Right atrium auricular region (tissue), 2 donors: ENCODE measurements around the gene RBM26. TPM values are rescaled to one million over a fixed set of nuclear protein-coding genes. Genes with fewer than 3 reads are reported as not detected.
"Not testable (repeated sequence)": the region's sequence is repeated elsewhere in the genome, so short reads cannot be mapped to it uniquely, and the experiment has no call there.

Source experiments
- DNase-seq: peaks from one replicate; pipeline ENCODE4 v3.0.0-alpha.2; 2019; ENCODE audit warnings: low spot score
- H3K27ac ChIP-seq, 2 donors: fragments of 200-600 bp; sonication (generic); 1 replicate in 1 of 2; 2 replicates in 1 of 2; pipeline ENCODE4 v1.5.1; 2016 to 2019
- H3K27me3 ChIP-seq, 2 donors: fragments of 200-600 bp; sonication (generic); one replicate each; pipeline versions ENCODE4 v1.5.1 to v1.6.0; 2017 to 2019
- H3K36me3 ChIP-seq: fragments of 200-600 bp; sonication (generic); one replicate; pipeline ENCODE4 v1.5.1; 2016
- H3K4me1 ChIP-seq, 2 donors: fragments of 200-600 bp; sonication (generic); one replicate each; pipeline versions ENCODE4 v1.5.1 to v1.6.0; 2017 to 2019
- H3K4me3 ChIP-seq, 2 donors: fragments of 200-600 bp; sonication (generic); 1 replicate in 1 of 2; 2 replicates in 1 of 2; pipeline ENCODE4 v1.5.1; 2017 to 2019; ENCODE audit warnings: mild to moderate bottlenecking in 1 of 2, moderate library complexity in 1 of 2
- H3K9me3 ChIP-seq, 2 donors: fragments of 200-600 bp; sonication (generic); one replicate each; pipeline ENCODE4 v1.5.1; 2019
- total RNA-seq, 2 donors: library from RNA; depleted of rRNA; stranded (reverse); fragments of >200 nt; gene quantifications; one replicate each; pipeline ENCODE4 v1.1.0, GENCODE V29; 2016
- TF ChIP-seq, protein P1 (sequence below), 2 donors: fragments of 200-600 bp; sonication (generic); IDR thresholded peaks; one replicate each; pipeline ENCODE4 v1.5.1; 2019; ENCODE audit warnings: antibody characterized with exemption in 2 of 2

Gene RBM26
- total RNA-seq, 2 donors from 2014 or later = 19.0 to 19.1 TPM

DNA sequence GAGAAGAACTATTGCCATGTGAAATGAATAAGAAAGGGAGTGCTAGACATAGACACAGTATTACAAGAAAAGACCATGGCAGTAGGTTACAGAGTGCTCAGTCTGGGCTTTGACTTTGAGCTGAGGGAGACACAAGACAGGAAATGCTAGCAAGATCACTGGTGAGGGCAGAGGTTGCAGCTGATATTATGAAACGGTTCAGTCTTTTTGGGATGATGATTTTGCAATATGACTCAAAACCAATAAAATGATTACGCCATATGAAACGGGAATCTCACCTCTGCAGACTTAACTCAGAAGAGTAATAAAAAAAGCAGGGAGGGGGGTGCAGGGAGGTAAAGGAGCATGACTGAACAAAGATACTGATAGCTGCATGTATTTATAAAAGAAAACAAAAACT lies 123.1 kb downstream of the RBM26 start:
- TF ChIP-seq, protein P1, sequence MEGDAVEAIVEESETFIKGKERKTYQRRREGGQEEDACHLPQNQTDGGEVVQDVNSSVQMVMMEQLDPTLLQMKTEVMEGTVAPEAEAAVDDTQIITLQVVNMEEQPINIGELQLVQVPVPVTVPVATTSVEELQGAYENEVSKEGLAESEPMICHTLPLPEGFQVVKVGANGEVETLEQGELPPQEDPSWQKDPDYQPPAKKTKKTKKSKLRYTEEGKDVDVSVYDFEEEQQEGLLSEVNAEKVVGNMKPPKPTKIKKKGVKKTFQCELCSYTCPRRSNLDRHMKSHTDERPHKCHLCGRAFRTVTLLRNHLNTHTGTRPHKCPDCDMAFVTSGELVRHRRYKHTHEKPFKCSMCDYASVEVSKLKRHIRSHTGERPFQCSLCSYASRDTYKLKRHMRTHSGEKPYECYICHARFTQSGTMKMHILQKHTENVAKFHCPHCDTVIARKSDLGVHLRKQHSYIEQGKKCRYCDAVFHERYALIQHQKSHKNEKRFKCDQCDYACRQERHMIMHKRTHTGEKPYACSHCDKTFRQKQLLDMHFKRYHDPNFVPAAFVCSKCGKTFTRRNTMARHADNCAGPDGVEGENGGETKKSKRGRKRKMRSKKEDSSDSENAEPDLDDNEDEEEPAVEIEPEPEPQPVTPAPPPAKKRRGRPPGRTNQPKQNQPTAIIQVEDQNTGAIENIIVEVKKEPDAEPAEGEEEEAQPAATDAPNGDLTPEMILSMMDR (IDR thresholded peaks at IDR 0.05) = no peak
- no peaks in the 10 kb centered on the region for H3K4me1 ChIP-seq
- no peaks in the 10 kb centered on the region for H3K36me3 ChIP-seq
- H3K9me3 ChIP-seq = no peaks in the 10 kb centered on the region
- H3K27ac ChIP-seq = no peak overlapping the region
- DNase-seq = no peak
- no peak overlapping the region for H3K4me3 ChIP-seq
- no peaks in the 10 kb centered on the region for H3K27me3 ChIP-seq

DNA sequence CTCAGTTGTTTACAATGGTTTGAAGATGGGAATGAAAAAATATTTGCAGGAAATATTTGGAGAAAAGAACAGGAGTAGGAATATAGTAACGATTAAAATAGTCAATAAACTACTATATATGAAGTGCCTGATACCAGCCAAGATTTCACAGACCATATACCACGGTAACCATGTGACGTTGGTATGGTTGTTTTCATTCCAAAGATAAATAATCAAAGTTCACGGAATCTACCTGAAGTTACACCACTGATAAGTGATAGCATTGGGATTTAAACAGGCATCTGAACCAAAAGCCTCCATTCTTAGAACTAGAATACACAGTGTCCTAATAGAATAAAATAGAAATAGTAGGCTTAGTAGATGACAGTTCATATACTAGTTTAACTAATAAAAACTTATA lies 123.5 kb downstream of the RBM26 start:
- Histone ChIP-seq H3K4me3 (no peak overlapping the region), H3K4me1 (no peaks in the 10 kb centered on the region), H3K36me3 (no peaks in the 10 kb centered on the region), H3K9me3 (no peaks in the 10 kb centered on the region), H3K27ac (no peak overlapping the region), H3K27me3 (no peaks in the 10 kb centered on the region)
- TF ChIP-seq, protein P1 (IDR thresholded peaks at IDR 0.05) = no peak
- DNase-seq = no peak

DNA sequence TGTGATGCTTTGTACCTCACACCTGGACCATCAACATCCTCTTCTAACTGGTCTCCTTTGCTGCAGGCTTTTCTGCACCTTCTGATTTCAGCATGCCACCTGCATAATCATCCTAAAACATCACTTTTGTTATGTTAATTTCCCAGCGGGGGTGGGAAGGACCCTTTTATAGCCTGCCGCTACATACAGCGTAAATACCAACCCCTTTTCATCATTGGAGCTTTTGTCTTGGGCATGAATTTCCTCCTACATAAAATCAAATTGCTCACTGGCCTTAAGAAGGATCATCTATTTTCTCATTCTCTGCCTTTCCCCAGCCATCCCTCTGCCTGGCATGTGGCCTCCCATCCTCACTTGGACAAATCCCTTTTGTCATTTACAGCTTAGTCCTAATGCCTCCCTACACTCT lies 124.7 kb downstream of the RBM26 start:
- H3K36me3 ChIP-seq = no peaks in the 10 kb centered on the region
- no peak overlapping the region for H3K4me3 ChIP-seq
- no peaks in the 10 kb centered on the region for H3K9me3 ChIP-seq
- no peaks in the 10 kb centered on the region for H3K27me3 ChIP-seq
- H3K4me1 ChIP-seq = no peaks in the 10 kb centered on the region
- DNase-seq = no peak
- no peak overlapping the region for H3K27ac ChIP-seq
- TF ChIP-seq, protein P1 (IDR thresholded peaks at IDR 0.05) = no peak

DNA sequence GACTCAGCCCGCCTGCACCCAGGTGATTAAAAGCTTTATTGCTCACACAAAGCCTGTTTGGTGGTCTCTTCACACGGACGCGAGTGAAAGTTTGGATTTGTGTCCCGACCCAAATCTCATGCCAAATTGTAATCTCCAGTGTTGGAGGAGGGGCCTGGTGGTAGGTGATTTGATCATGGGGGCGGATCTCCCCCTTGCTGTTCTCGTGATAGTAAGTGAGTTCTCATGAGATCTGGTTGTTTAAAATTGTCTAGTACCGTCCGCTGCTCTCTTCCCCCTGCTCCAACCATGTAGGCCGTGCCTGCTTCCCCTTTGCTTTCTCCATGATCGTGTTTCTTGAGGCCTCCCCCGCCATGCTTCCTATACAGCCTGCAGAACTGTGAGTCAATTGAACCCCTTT lies 126.3 kb downstream of the RBM26 start:
- not testable (repeated sequence) for H3K9me3 ChIP-seq, H3K36me3 ChIP-seq, H3K27ac ChIP-seq, H3K27me3 ChIP-seq, H3K4me1 ChIP-seq, DNase-seq, H3K4me3 ChIP-seq

DNA sequence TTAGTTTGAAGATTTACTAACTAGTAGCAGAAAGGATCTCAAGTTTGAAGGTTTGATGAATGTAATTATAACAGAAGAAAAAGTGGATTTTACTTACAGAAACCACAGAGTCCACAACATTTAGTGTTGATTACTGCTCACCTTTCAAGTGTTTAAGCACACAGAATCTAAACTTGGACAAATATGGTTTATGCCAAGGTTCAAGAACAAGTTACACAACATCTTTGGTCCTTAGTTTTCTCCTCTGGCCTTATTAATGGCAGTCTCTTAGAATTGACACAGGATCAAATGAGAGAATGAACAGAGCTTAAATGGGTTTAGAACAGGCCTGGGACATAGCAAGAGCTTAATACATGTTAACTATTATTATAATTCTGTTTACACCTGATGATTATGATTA lies 133.0 kb downstream of the RBM26 start:
- no peak overlapping the region for H3K4me3 ChIP-seq
- peaks cover 0 to 3% of the 10 kb centered on the region in 2 donors for H3K9me3 ChIP-seq
- no peak for DNase-seq
- no peaks in the 10 kb centered on the region for H3K27me3 ChIP-seq
- no peaks in the 10 kb centered on the region for H3K4me1 ChIP-seq
- H3K36me3 ChIP-seq = no peaks in the 10 kb centered on the region
- no peak overlapping the region for H3K27ac ChIP-seq
- TF ChIP-seq, protein P1 (IDR thresholded peaks at IDR 0.05) = no peak

DNA sequence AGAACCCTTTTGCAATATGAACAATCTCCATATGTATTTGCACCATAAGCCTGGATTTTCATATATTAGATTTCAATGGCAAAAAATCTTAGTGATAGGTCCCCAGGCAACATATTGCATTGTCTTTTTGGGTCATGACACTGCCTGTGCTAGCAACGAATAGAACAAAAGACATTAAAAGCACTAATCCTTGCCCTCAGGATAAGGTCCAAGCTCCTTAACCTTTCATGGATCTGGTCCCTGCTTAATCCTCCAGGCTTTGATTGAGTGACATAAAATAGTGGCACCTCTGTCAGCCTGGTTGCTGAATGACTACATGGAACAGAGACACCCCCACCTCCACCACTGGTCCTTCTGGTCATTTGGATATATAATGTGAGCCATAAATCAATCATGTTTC lies 134.4 kb downstream of the RBM26 start:
- no peak for DNase-seq
- no peak overlapping the region for H3K4me3 ChIP-seq
- H3K27ac ChIP-seq = no peak overlapping the region
- no peaks in the 10 kb centered on the region for H3K36me3 ChIP-seq
- no peaks in the 10 kb centered on the region for H3K4me1 ChIP-seq
- peaks cover 0 to 5% of the 10 kb centered on the region in 2 donors for H3K9me3 ChIP-seq
- TF ChIP-seq, protein P1 (IDR thresholded peaks at IDR 0.05) = no peak
- no peaks in the 10 kb centered on the region for H3K27me3 ChIP-seq
